ENCODE measurements around the gene GPATCH3. TPM values are rescaled to one million over a fixed set of nuclear protein-coding genes. Genes with fewer than 3 reads are reported as not detected.

GPATCH3 gene
- total RNA-seq, 2 donors from 2014 or later, result 6.2 to 8.3 TPM

DNA sequence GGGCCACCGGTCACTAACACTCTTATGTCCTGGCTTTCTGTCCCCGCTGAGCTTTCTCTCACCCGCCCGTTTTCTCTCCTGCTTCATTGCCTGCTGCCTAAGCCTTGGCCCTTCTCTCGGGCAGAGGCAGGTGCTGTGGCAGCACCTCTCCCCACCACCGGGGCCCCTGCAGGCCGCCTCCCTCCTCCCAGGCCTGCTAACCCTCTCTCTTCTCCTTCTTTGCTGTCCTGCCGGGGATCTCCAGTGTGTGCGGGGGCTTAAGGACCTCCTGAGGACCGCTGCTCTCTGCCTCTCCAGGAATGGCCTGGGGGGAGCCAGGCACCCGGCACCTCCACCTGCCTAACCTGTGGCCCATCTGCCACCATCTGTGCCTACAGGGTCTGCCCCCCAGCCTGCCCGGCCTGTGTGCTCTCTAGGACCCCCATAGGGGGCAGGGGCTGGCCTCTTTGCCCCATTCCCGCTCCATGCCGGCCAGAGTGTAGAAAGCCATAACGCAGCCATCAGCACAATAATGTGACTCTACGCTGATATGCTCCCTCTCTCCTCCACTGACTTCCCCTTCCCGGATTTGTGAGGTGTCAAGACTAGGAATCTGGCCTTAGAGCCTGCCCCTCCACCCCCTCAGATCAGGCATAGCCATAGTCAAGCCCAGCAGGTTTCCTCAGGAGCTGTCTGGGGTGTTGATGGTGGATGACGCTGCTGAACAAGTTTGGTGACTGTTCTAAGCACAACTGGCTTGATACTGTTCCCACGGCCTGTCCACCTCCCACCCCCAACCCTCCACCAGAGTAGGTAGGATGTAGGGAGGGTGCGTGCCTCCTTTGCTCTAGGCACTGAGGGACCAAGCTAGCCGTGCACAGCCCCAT lies 43.4 kb downstream of the GPATCH3 start:
- peaks cover 37% of the 10 kb centered on the region for H3K36me3 ChIP-seq
- H3K27ac ChIP-seq, result no peak overlapping the region
- H3K4me3 ChIP-seq, result no peak overlapping the region

DNA sequence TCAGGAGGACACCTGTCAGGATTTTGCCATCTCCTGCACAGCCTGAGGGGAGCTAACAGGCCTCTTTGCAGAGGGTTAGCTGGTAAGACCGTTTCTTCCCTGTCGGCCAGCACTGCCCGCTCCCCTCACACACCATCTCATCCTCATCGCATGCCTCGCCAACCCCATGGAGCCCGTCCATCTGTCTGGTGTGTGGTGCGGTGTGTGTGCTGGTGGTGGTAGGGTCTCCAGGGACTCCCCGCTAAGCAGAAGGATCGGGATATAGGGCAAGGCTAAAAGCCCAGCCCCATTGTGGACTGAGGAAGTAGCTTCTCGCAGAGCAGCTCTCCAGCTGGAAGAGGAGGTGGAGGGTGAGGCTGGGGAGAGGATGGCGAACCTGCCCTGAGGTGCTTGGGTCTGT lies 44.1 kb downstream of the GPATCH3 start:
- Histone ChIP-seq H3K27me3 (no peaks in the 10 kb centered on the region), H3K36me3 (peaks cover 43% of the 10 kb centered on the region), H3K4me3 (no peak overlapping the region), H3K4me1 (no peaks in the 10 kb centered on the region), H3K9me3 (no peaks in the 10 kb centered on the region), H3K27ac (no peak overlapping the region)
- DNase-seq (ENCODE audit: low spot score), result no peak
- TF ChIP-seq, protein P1, sequence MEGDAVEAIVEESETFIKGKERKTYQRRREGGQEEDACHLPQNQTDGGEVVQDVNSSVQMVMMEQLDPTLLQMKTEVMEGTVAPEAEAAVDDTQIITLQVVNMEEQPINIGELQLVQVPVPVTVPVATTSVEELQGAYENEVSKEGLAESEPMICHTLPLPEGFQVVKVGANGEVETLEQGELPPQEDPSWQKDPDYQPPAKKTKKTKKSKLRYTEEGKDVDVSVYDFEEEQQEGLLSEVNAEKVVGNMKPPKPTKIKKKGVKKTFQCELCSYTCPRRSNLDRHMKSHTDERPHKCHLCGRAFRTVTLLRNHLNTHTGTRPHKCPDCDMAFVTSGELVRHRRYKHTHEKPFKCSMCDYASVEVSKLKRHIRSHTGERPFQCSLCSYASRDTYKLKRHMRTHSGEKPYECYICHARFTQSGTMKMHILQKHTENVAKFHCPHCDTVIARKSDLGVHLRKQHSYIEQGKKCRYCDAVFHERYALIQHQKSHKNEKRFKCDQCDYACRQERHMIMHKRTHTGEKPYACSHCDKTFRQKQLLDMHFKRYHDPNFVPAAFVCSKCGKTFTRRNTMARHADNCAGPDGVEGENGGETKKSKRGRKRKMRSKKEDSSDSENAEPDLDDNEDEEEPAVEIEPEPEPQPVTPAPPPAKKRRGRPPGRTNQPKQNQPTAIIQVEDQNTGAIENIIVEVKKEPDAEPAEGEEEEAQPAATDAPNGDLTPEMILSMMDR (IDR thresholded peaks at IDR 0.05), result no peak

More for the DNA sequence above, 43.4 kb downstream of the GPATCH3 start:
- H3K9me3 ChIP-seq, result no peaks in the 10 kb centered on the region
- no peaks in the 10 kb centered on the region for H3K4me1 ChIP-seq
- H3K27me3 ChIP-seq, result no peaks in the 10 kb centered on the region
- DNase-seq (ENCODE audit: low spot score), result no peak
- TF ChIP-seq, protein P1 (IDR thresholded peaks at IDR 0.05), result no peak

DNA sequence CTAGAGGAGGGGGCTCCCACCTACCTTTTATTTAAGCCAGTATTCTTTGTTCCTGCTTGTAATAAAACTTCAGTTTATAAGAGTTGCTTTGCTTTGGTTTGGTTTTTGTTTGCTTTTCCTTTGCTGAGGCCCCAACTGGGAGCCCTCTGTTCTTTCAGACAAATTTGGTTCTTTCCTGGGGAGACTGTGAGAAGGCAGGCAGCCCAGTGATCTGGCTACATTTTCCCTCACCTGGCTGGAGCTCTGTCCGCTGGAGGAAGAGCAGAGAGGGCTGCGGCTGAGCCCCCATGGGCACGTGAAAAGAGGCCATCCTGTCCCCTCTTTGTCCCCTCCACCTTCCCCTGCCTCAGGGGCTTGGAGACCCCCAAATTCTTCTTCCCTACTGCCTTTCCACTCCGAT lies 44.6 kb downstream of the GPATCH3 start:
- no peaks in the 10 kb centered on the region for H3K9me3 ChIP-seq
- no peaks in the 10 kb centered on the region for H3K4me1 ChIP-seq
- H3K27me3 ChIP-seq, result no peaks in the 10 kb centered on the region
- H3K27ac ChIP-seq, result no peak overlapping the region
- H3K36me3 ChIP-seq, result peaks cover 49% of the 10 kb centered on the region
- TF ChIP-seq, protein P1 (IDR thresholded peaks at IDR 0.05), result no peak
- no peak overlapping the region for H3K4me3 ChIP-seq
- DNase-seq (ENCODE audit: low spot score), result no peak

DNA sequence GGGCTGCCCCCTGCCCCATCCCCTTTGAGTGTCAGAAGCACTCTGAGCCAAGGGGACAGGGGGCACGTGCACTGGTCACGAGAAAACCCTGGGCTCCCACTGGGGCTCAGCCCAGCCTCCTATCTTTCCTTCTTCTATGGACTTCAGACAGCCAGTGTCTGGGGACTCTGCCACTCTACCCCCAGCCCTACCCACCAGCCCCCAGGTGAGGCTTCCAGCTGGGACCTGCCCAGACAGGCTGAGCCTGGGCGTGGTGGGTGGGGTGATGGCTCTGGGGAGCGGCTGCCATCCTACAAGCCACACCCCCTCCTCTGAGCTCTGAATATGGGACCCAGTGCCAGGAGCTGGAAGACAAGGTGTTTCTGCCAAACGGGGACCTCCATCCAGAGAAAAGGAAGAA lies 45.4 kb downstream of the GPATCH3 start:
- H3K36me3 ChIP-seq, result peaks cover 56% of the 10 kb centered on the region
- H3K27me3 ChIP-seq, result no peaks in the 10 kb centered on the region
- no peak overlapping the region for H3K27ac ChIP-seq
- DNase-seq (ENCODE audit: low spot score), result no peak
- TF ChIP-seq, protein P1 (IDR thresholded peaks at IDR 0.05), result no peak
- no peaks in the 10 kb centered on the region for H3K4me1 ChIP-seq
- H3K9me3 ChIP-seq, result no peaks in the 10 kb centered on the region
- no peak overlapping the region for H3K4me3 ChIP-seq

DNA sequence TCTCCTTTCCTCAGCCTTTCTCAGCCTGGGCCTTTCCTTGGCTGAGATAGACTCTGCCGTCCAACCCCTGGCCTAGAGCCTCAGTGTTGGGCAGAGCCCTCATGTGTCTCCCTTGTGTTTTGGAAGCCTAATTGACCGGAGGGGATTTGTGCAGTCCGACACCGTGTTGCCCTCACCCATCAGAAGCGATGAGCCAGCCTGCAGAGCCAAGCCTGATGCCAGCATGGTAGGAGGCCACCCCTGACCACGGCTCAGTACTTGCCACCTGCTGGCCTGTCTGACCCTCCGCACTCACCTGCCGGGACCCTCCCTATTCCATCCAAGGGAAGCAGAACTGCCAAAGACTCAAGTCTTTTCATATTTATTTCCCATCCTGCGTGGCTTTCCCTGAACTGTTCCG lies 46.7 kb downstream of the GPATCH3 start:
- no peak overlapping the region for H3K4me3 ChIP-seq
- DNase-seq (ENCODE audit: low spot score), result no peak
- H3K9me3 ChIP-seq, result no peaks in the 10 kb centered on the region
- H3K27ac ChIP-seq, result no peak overlapping the region
- peaks cover 68% of the 10 kb centered on the region for H3K36me3 ChIP-seq
- TF ChIP-seq, protein P1 (IDR thresholded peaks at IDR 0.05), result no peak
- no peaks in the 10 kb centered on the region for H3K27me3 ChIP-seq
- no peaks in the 10 kb centered on the region for H3K4me1 ChIP-seq
